ENCODE measurements around the gene SECTM1.

The SECTM1 gene

GRCh38 chr17:82287013-82287867, 46.3 kb downstream of the SECTM1 start:
- TF ChIP-seq ZNF70 (CRISPR knock-in tag; IDR thresholded peaks at IDR 0.05), result no peak
- no peak for TF ChIP-seq PATZ1 (CRISPR knock-in tag; IDR thresholded peaks at IDR 0.05; ENCODE audit: borderline replicate concordance)
- no peak for TF ChIP-seq CREB5 (CRISPR knock-in tag; IDR thresholded peaks at IDR 0.05; ENCODE audit: low read depth)
- no peak for TF ChIP-seq TOX (CRISPR knock-in tag; IDR thresholded peaks at IDR 0.05; ENCODE audit: borderline replicate concordance)
- TF ChIP-seq ZNF565 (CRISPR knock-in tag; conservative IDR thresholded peaks at IDR 0.05; ENCODE audit: low read depth), result no peak
- TF ChIP-seq ZNF8 (CRISPR knock-in tag; IDR thresholded peaks at IDR 0.05), result no peak
- no peak for TF ChIP-seq CSRNP3 (CRISPR knock-in tag; IDR thresholded peaks at IDR 0.05)
- TF ChIP-seq ESRRG (CRISPR knock-in tag; IDR thresholded peaks at IDR 0.05), result no peak
- no peak for TF ChIP-seq TSHZ2 (CRISPR knock-in tag; IDR thresholded peaks at IDR 0.05)
- TF ChIP-seq PPARA (CRISPR knock-in tag; IDR thresholded peaks at IDR 0.05; ENCODE audit: borderline replicate concordance), result no peak
- no peak for TF ChIP-seq TCF4 (CRISPR knock-in tag; IDR thresholded peaks at IDR 0.05; ENCODE audit: borderline replicate concordance)
- ATAC-seq, result no peak

- no peak for ATAC-seq
- no peak for TF ChIP-seq ZFP30 (CRISPR knock-in tag; IDR thresholded peaks at IDR 0.05)
- TF ChIP-seq POU6F1 (CRISPR knock-in tag; IDR thresholded peaks at IDR 0.05; ENCODE audit: borderline replicate concordance, low read depth), result no peak
- no peak for TF ChIP-seq ISL1 (CRISPR knock-in tag; IDR thresholded peaks at IDR 0.05)
- no peak for TF ChIP-seq TCF4 (CRISPR knock-in tag; IDR thresholded peaks at IDR 0.05; ENCODE audit: borderline replicate concordance)
- no peak for TF ChIP-seq ZC3H10 (CRISPR knock-in tag; IDR thresholded peaks at IDR 0.05)
- no peak for TF ChIP-seq GLIS3 (CRISPR knock-in tag; IDR thresholded peaks at IDR 0.05)
- no peak for TF ChIP-seq CSRNP3 (CRISPR knock-in tag; IDR thresholded peaks at IDR 0.05)
- no peak for TF ChIP-seq ARNTL (CRISPR knock-in tag; IDR thresholded peaks at IDR 0.05; ENCODE audit: borderline replicate concordance, low read depth)
- no peak for TF ChIP-seq PATZ1 (CRISPR knock-in tag; IDR thresholded peaks at IDR 0.05; ENCODE audit: borderline replicate concordance)
- no peak for TF ChIP-seq CREB5 (CRISPR knock-in tag; IDR thresholded peaks at IDR 0.05; ENCODE audit: low read depth)
- no peak for TF ChIP-seq BACH2 (CRISPR knock-in tag; IDR thresholded peaks at IDR 0.05; ENCODE audit: borderline replicate concordance)
- no peak for TF ChIP-seq CSDC2 (CRISPR knock-in tag; IDR thresholded peaks at IDR 0.05)
- no peak for TF ChIP-seq OSR1 (CRISPR knock-in tag; IDR thresholded peaks at IDR 0.05)
- no peak for TF ChIP-seq RARB (CRISPR knock-in tag; IDR thresholded peaks at IDR 0.05)
These were observed 48.4 kb downstream of the SECTM1 start for GRCh38 chr17:82285141-82285540.
